GM21717 (cell line): ENCODE measurements around the gene TADA2A.

Experiments used
- ATAC-seq: cut with Tn5 transposase; IDR thresholded peaks from one replicate; pipeline ENCODE4 v1.9.1; 2021; ENCODE audit warnings: mild to moderate bottlenecking, moderate library complexity; ENCODE audit not compliant: unreplicated experiment

The TADA2A gene

GRCh38 chr17:37406635-37407461 lies at the start of gene TADA2A, which contains the start of gene ACACA:
Gene TADA2A, plus strand, starts transcription at chr17:37406886. Its CDS starts 4,480 bp downstream, at chr17:37411366.
Gene ACACA, minus strand, starts transcription at chr17:37406836. Its CDS starts 537 bp downstream, at chr17:37406299.
- peak; percentile 69 for ATAC-seq

GRCh38 chr17:37358098-37358829 lies 48.4 kb upstream of the TADA2A start:
- ATAC-seq, result peak; percentile 11

- peak; percentile 91 for ATAC-seq
These were observed 47.6 kb upstream of the TADA2A start for GRCh38 chr17:37358830-37359681.

DNA sequence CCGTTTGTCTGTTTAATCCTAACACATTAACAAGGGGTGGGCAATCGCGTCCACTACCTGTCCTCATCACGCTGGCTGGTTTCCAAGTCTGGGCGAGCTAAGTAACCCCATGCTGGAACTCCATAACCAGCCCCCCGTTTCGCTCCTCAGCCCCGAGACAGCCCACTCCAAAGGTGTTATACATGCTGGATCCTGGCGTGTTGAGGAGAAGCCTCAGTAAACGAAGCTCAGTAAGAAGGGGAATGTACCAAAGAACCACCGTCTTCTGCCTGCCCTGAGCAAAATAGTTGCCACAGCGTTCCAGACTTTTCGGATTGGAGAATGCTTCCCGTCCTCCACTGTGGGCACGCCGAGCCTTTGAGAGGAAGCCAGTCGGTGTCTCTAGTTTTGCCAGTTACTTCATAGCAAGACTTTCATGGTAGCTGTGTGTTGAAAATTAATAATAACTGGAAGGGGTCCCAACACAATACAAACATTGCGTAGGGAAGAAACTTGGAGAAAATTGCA lies 47.0 kb upstream of the TADA2A start:
- ATAC-seq, result no peak

- no peak for ATAC-seq
These were observed 46.1 kb upstream of the TADA2A start for GRCh38 chr17:37360632-37361031.

- no peak for ATAC-seq
These were observed 45.1 kb upstream of the TADA2A start for GRCh38 chr17:37361543-37361942.

GRCh38 chr17:37365589-37365988 lies 41.1 kb upstream of the TADA2A start:
- no peak for ATAC-seq

DNA sequence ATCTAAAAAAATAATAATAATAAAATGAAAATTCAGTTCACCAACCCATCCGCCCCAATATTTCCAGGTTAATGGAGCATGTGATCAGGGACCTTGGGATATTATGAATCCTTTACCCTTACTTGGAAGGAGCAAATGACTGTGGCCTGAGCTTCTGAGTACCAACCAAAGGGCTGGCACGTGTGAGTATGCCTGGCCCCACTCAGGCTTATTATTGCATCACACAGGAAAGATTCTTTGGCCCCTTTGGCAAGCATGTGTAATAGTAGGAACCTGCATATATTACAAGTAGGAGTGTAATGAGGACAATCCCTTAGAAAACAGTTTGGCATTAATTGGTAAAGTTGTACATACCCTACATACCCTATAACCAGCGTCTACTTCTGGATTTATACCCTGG lies 38.1 kb upstream of the TADA2A start:
- ATAC-seq, result no peak

DNA sequence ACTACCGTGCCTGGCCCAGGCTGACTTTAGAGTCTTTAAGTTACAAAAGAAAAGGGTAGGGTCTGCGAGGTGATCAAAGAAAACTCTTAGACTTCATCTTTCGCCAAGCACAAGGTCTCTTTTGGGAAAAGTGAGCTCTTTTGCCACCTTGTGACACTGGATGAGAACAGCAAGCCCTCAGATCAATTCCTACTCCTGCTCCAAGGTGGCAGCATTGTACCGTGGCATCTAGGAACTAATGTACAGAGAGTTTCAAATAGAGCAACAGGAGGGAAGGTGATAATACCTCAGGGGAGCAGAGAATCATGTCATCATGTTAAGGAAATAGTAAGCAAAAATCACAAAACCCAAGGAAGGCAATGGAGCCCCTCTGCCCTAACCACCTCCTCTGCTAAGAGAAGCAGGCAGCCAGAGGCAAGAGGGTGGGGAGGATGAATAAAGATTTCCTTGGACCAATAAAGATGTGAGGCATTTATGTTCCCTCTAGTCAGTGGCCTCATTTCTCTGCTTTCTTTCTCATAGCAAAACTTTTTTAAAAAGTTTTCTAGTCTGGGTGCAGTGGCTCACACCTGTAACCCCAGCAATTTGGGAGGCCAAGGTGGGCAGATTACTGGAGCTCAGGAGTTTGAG lies 33.0 kb upstream of the TADA2A start:
- no peak for ATAC-seq

DNA sequence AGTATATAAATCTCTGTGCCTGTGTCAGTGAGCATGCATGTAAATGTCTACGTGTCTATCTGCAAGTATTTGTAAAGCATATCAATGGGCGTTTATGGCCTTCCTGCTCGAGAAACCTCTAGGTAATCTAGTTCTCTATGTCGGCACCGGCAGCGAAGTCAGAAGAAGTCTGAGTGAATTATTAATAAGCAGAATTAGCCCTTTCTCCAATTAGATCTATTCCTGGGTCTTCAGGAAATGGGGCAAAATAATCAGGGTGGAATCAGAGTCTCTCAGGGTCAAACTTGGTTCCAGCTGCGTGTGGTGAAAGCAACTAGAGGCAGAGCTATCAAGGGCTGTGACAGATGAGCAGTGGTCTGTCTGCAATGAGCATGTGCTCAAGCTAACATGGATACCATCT lies 31.0 kb upstream of the TADA2A start, which contains the start of gene C17orf78:
TSS of gene C17orf78 (plus strand) at position 280 of the 400 bp plus-strand sequence. CDS start at position 388, 108 bp downstream.
- no peak for ATAC-seq

DNA sequence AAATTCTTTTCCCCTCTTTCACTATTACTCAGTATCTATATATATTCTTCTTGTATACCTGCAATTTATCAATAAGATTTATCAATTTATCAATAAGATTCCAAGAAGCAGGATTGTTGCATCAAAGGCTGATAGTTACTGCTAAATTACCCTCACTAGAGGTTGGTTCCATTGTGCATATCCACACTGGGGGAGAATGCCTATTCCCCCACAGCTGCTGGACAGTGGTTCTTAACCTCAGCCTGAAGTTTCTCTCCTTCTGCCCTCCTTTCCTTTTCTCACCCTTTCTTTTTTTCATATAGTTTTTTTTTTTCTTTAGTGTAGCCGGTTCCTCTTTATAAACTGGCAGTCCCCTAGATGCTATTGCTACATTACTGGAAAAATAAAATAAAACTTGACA lies 24.6 kb upstream of the TADA2A start:
- ATAC-seq, result no peak

- ATAC-seq, result no peak
These were observed 22.0 kb upstream of the TADA2A start for GRCh38 chr17:37384560-37385149.

GRCh38 chr17:37385474-37385990 lies 21.2 kb upstream of the TADA2A start:
- ATAC-seq, result no peak

DNA sequence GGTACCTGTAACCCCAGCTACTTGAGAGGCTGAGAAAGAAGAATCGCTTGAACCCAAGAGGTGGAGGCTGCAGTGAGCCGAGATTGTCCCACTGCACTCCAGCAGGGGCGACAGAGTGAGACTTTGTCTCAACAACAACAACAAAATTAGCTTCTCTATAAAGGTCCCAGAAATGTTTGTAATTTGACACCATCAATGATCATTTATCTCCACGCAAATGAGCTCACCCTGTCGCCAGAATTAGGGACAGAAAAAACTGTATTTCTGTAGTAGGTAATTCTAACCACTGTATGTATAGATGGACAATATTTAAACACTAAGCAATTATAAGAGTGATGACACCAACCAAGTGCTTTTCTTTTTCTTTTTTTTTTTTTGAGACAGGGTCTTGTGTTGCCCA lies 20.2 kb upstream of the TADA2A start:
- ATAC-seq, result no peak

DNA sequence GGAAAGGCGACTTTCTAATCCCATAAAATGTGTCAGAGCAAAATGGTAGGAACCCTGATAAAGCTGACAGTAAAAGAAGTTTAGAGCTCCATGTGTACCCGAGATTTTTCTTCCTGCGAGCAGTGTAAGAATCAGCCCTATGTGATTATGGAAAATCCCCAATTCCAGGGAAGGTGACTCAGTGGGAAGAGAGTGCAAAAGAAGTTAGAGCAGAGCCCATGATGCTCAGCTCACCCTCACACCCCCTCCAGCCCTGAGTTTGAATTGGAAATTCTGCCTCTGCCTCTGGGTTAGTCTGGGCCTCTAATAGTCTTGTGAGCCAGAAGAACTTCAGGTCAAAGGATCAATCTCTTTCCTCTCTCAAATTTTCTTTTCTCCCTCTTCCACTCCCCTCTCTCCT lies 18.4 kb upstream of the TADA2A start:
- ATAC-seq, result no peak

- no peak for ATAC-seq
These were observed 17.5 kb upstream of the TADA2A start for GRCh38 chr17:37389160-37389559.

GRCh38 chr17:37391146-37391545 lies 15.5 kb upstream of the TADA2A start:
- no peak for ATAC-seq

DNA sequence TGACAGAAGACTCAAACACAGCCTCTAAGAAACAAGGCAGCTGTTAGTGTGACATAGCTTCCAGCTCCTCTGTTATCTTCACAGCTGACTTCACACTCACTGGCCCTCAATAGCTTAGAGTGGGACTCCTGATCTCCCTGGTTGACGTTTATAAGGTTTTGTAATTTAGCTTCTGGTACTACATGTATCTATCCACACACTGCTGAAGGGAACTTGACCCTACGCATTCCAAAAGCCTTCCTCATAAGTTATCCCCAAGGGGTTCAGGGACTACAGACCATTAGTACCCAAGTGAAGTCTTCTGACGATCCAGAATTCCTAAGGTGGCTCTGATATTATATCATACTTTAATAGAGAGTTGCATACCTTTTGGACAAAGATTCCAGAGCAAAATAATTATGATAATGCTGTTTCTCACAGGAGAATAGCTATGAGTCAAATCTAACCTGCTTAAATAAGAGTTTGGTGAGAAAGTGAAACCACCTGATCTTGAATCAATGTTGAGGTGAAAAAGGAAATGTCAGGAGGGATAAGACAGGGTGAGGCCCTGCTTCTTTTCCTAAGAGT lies 14.6 kb upstream of the TADA2A start:
- no peak for ATAC-seq

- ATAC-seq, result no peak
These were observed 13.3 kb upstream of the TADA2A start for GRCh38 chr17:37393352-37393751.
